ENCODE results near the gene PLEKHG4B.

Gene PLEKHG4B

DNA sequence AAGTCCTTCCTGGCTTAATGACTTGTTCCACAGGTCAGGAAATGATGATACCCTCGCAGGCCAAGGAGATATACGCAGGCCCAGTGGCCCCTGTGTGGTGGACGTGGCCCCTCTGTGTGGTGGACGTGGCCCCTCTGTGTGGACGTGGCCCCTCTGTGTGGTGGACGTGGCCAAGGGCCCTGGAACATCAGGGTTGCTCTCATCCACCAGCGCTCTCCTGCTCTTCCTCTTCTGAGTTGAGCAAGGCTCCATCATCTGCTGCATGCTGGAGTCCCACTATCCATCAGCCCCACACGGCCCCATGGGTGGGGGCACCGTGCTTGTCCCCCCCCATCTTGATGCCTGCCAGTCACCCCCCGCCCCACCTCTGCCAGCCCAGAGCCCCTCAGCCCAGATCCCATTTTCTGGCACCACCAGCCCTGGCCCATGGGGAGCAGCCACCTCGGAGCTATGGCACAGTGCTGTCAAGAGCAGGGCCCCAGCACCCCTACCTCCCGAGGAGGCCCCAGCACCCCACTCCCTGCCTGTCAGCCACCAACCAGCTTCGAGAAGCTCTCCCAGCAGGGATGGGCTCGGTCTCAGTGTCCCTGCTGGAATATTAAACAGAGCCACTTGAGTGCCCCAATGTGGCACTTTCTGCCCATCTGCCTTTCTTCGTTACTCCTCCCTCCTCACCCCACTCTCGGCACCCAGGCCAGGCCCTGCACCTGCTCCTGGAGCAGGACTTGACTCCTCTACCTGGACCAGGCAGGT lies 107.4 kb downstream of the PLEKHG4B start:
- no peak for TF ChIP-seq EZH2 (optimal IDR thresholded peaks at IDR 0.05; ENCODE audit: low read depth, low read length)
- TF ChIP-seq, protein P1, sequence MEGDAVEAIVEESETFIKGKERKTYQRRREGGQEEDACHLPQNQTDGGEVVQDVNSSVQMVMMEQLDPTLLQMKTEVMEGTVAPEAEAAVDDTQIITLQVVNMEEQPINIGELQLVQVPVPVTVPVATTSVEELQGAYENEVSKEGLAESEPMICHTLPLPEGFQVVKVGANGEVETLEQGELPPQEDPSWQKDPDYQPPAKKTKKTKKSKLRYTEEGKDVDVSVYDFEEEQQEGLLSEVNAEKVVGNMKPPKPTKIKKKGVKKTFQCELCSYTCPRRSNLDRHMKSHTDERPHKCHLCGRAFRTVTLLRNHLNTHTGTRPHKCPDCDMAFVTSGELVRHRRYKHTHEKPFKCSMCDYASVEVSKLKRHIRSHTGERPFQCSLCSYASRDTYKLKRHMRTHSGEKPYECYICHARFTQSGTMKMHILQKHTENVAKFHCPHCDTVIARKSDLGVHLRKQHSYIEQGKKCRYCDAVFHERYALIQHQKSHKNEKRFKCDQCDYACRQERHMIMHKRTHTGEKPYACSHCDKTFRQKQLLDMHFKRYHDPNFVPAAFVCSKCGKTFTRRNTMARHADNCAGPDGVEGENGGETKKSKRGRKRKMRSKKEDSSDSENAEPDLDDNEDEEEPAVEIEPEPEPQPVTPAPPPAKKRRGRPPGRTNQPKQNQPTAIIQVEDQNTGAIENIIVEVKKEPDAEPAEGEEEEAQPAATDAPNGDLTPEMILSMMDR (IDR thresholded peaks at IDR 0.05; ENCODE audit: low read length) = no peak
- TF ChIP-seq EZH2phosphoT487 (IDR thresholded peaks at IDR 0.05; ENCODE audit: low read length) = no peak
- H3K79me2 ChIP-seq (ENCODE audit: low read length) = 0 out of 2 replicates have a peak, but pooled peaks cover 3% of the 10 kb centered on the region
- H3K27me3 ChIP-seq (replicated peaks; ENCODE audit: insufficient read depth, low read length) = no peaks in the 10 kb centered on the region
- no peaks in the 10 kb centered on the region for H3K9me3 ChIP-seq (replicated peaks; ENCODE audit: insufficient read depth, low read length)
- no peak overlapping the region for H3K9ac ChIP-seq (ENCODE audit: low read length)
- H3K4me3 ChIP-seq (ENCODE audit: low read length) = no peak overlapping the region
- H3K36me3 ChIP-seq (replicated peaks; ENCODE audit: insufficient read depth, low read length) = no peaks in the 10 kb centered on the region; the same call in 1 of the 2 replicates
- no peak overlapping the region for H2AFZ ChIP-seq (ENCODE audit: low read length)
- no peaks in the 10 kb centered on the region for H3K9me2 ChIP-seq (replicated peaks; ENCODE audit: insufficient read depth, low read length)
- H4K20me1 ChIP-seq (ENCODE audit: insufficient read depth, low read length) = no peaks in the 10 kb centered on the region
- DNase-seq = no peak
- no peaks in the 10 kb centered on the region for H3K4me1 ChIP-seq (ENCODE audit: low read length)
- H3K27ac ChIP-seq (ENCODE audit: low read length) = no peak overlapping the region
- H3F3A ChIP-seq (ENCODE audit: insufficient read depth, low read length) = no peaks in the 10 kb centered on the region
- H3K4me2 ChIP-seq (ENCODE audit: low read depth, low read length) = no peak overlapping the region

DNA sequence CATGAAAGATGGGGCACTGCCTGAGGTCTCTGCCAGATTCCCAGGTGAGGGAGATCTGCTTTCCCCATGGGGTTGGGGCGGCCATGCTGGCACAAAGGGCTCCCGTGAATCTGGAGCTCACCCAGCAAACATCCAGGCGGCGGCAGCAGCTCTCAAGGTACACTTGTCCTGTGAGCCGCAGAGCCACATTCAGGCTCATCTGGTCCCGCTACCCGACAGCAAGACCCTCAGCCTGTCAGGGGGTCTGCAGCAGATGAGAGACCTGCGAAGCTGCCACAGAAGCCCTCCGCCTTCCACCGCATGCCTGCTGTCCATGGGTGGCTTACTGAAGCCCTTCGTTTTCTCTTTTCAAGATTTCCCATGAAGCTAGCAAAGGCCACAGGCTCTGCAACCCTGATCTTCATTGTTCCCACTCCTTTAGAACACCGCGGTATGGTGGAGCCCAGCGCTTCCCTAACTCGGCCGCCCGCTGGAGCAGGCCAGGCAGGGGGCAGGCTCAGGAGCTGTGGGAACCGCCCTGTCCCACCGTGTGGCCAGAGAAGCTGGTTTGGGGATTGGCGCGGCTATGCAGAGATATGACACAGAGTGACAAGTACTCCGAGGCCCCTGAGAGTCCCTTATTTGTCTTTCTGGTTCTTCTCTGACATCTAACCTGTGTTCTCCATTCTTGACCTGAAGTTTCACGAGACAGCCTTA lies 108.1 kb downstream of the PLEKHG4B start:
- H3K36me3 ChIP-seq (replicated peaks; ENCODE audit: insufficient read depth, low read length) = peaks cover 3% of the 10 kb centered on the region; the same call in 1 of the 2 replicates
- no peaks in the 10 kb centered on the region for H3K27me3 ChIP-seq (replicated peaks; ENCODE audit: insufficient read depth, low read length)
- 0 out of 2 replicates have a peak, but pooled peaks cover 6% of the 10 kb centered on the region for H3K79me2 ChIP-seq (ENCODE audit: low read length)
- TF ChIP-seq EZH2 (optimal IDR thresholded peaks at IDR 0.05; ENCODE audit: low read depth, low read length) (no peak), EZH2phosphoT487 (IDR thresholded peaks at IDR 0.05; ENCODE audit: low read length) (no peak)
- TF ChIP-seq, protein P1 (IDR thresholded peaks at IDR 0.05; ENCODE audit: low read length) = no peak
- no peak for DNase-seq
- no peaks in the 10 kb centered on the region for H3K9me2 ChIP-seq (replicated peaks; ENCODE audit: insufficient read depth, low read length)
- H3K4me3 ChIP-seq (ENCODE audit: low read length) = no peak overlapping the region
- no peak overlapping the region for H3K27ac ChIP-seq (ENCODE audit: low read length)
- no peaks in the 10 kb centered on the region for H4K20me1 ChIP-seq (ENCODE audit: insufficient read depth, low read length)
- H3K9me3 ChIP-seq (replicated peaks; ENCODE audit: insufficient read depth, low read length) = no peaks in the 10 kb centered on the region
- no peaks in the 10 kb centered on the region for H3F3A ChIP-seq (ENCODE audit: insufficient read depth, low read length)
- H3K4me2 ChIP-seq (ENCODE audit: low read depth, low read length) = no peak overlapping the region
- H2AFZ ChIP-seq (ENCODE audit: low read length) = no peak overlapping the region
- no peaks in the 10 kb centered on the region for H3K4me1 ChIP-seq (ENCODE audit: low read length)
- H3K9ac ChIP-seq (ENCODE audit: low read length) = no peak overlapping the region

DNA sequence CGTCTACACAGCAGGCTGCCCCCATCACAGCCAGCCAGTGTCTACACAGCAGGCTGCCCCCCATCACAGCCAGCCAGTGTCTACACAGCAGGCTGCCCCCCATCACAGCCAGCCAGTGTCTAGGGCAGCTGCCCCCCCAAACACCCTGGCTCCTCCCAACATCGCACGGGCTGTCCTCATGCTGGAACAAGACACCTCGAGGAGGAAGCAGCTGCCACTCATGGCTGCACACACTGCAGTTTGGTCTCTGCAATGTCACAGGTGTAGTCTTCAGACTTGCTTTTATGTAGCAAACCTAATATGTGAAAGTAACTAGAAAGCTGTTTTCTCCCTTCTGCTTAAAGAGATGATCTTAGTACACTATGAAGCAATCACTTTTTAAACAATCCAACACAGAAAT lies 109.0 kb downstream of the PLEKHG4B start:
- Histone ChIP-seq H3K4me2 (ENCODE audit: low read depth, low read length) (no peak overlapping the region), H3K9ac (ENCODE audit: low read length) (no peak overlapping the region), H4K20me1 (ENCODE audit: insufficient read depth, low read length) (no peaks in the 10 kb centered on the region), H3K27me3 (replicated peaks; ENCODE audit: insufficient read depth, low read length) (no peaks in the 10 kb centered on the region), H3K36me3 (replicated peaks; ENCODE audit: insufficient read depth, low read length) (peaks cover 3% of the 10 kb centered on the region; the same call in 1 of the 2 replicates), H3K79me2 (ENCODE audit: low read length) (peaks cover 8% of the 10 kb centered on the region; the same call in 1 of the 2 replicates), H3K9me3 (replicated peaks; ENCODE audit: insufficient read depth, low read length) (no peaks in the 10 kb centered on the region), H3K4me1 (ENCODE audit: low read length) (no peaks in the 10 kb centered on the region), H3K4me3 (ENCODE audit: low read length) (no peak overlapping the region), H3F3A (ENCODE audit: insufficient read depth, low read length) (no peaks in the 10 kb centered on the region), H3K27ac (ENCODE audit: low read length) (no peak overlapping the region), H2AFZ (ENCODE audit: low read length) (no peak overlapping the region), H3K9me2 (replicated peaks; ENCODE audit: insufficient read depth, low read length) (no peaks in the 10 kb centered on the region)
- no peak for DNase-seq
- TF ChIP-seq EZH2 (optimal IDR thresholded peaks at IDR 0.05; ENCODE audit: low read depth, low read length) (no peak), EZH2phosphoT487 (IDR thresholded peaks at IDR 0.05; ENCODE audit: low read length) (no peak)
- TF ChIP-seq, protein P1 (IDR thresholded peaks at IDR 0.05; ENCODE audit: low read length) = no peak

Data from MM.1S (cell line).